Trophoblast cell (in vitro differentiated cells and primary cell): ENCODE results near the gene BNC2.
"Not testable (repeated sequence)": the region's sequence is repeated elsewhere in the genome, so short reads cannot be mapped to it uniquely, and the experiment has no call there.

Source experiments
- DNase-seq, 2 donors: peaks; one replicate each; pipeline ENCODE4 v3.0.0-alpha.2; 2016
- H2AFZ ChIP-seq: 2 replicates; pipeline ENCODE4 v1.6.1; 2013; ENCODE audit warnings: low read length, moderate library complexity, mild to moderate bottlenecking; ENCODE audit not compliant: insufficient read depth, poor library complexity
- H2AK5ac ChIP-seq: 2 replicates; pipeline ENCODE4 v1.6.1; 2013; ENCODE audit warnings: mild to moderate bottlenecking, low read length
- H2BK120ac ChIP-seq: 2 replicates; pipeline ENCODE4 v1.6.1; 2013; ENCODE audit warnings: low read length, mild to moderate bottlenecking, moderate library complexity; ENCODE audit not compliant: insufficient read depth, poor library complexity
- H2BK12ac ChIP-seq: 2 replicates; pipeline ENCODE4 v1.6.1; 2013; ENCODE audit warnings: mild to moderate bottlenecking, low read length, moderate library complexity
- H2BK5ac ChIP-seq: 2 replicates; pipeline ENCODE4 v1.6.1; 2013; ENCODE audit warnings: low read length, low read depth, moderate library complexity, mild to moderate bottlenecking; ENCODE audit not compliant: poor library complexity
- H3K14ac ChIP-seq: 2 replicates; pipeline ENCODE4 v1.6.1; 2013; ENCODE audit warnings: mild to moderate bottlenecking, low read length
- H3K18ac ChIP-seq: 2 replicates; pipeline ENCODE4 v1.6.1; 2013; ENCODE audit warnings: mild to moderate bottlenecking, low read length
- H3K23ac ChIP-seq: 2 replicates; pipeline ENCODE4 v1.6.1; 2013; ENCODE audit warnings: low read length
- H3K27ac ChIP-seq: 2 replicates; pipeline ENCODE4 v1.5.1; 2013; ENCODE audit warnings: low read depth, mild to moderate bottlenecking, inconsistent platforms, low read length, moderate library complexity
- H3K27me3 ChIP-seq: 2 replicates; pipeline ENCODE4 v1.6.1; 2013; ENCODE audit warnings: inconsistent platforms, mild to moderate bottlenecking, low read length, moderate library complexity; ENCODE audit not compliant: insufficient read depth
- H3K36me3 ChIP-seq, 2 experiments: 1 replicate in 1 of 2; 2 replicates in 1 of 2; pipeline ENCODE4 v1.6.1; 2013; ENCODE audit warnings: low read length in 2 of 2, mild to moderate bottlenecking in 2 of 2, moderate library complexity in 1 of 2; ENCODE audit not compliant: insufficient read depth in 2 of 2, control insufficient read depth in 1 of 2
- H3K4ac ChIP-seq: 2 replicates; pipeline ENCODE4 v1.6.1; 2013; ENCODE audit warnings: low read depth, mild to moderate bottlenecking, low read length, moderate library complexity
- H3K4me1 ChIP-seq, 2 experiments: 1 replicate in 1 of 2; 2 replicates in 1 of 2; pipeline ENCODE4 v1.6.1; 2013; ENCODE audit warnings: low read length in 2 of 2, mild to moderate bottlenecking in 2 of 2, moderate library complexity in 1 of 2; ENCODE audit not compliant: insufficient read depth in 2 of 2, control insufficient read depth in 1 of 2
- H3K4me2 ChIP-seq: 2 replicates; pipeline ENCODE4 v1.6.1; 2013; ENCODE audit warnings: inconsistent platforms, mild to moderate bottlenecking, low read length, moderate library complexity
- H3K4me3 ChIP-seq: 2 replicates; pipeline ENCODE4 v1.5.1; 2013; ENCODE audit warnings: mild to moderate bottlenecking, low read depth, low read length, inconsistent platforms
- H3K79me1 ChIP-seq: one replicate; pipeline ENCODE4 v1.6.1; 2013; ENCODE audit warnings: low read length
- H3K79me2 ChIP-seq: 2 replicates; pipeline ENCODE4 v1.6.1; 2013; ENCODE audit warnings: low read length, mild to moderate bottlenecking; ENCODE audit not compliant: control insufficient read depth, insufficient read depth, poor library complexity
- H3K9ac ChIP-seq: 2 replicates; pipeline ENCODE4 v1.6.1; 2013; ENCODE audit warnings: mild to moderate bottlenecking, low read length
- H3K9me3 ChIP-seq: 2 replicates; pipeline ENCODE4 v1.6.1; 2013; ENCODE audit warnings: low read depth, mild to moderate bottlenecking, control low read depth, inconsistent platforms, low read length; ENCODE audit not compliant: insufficient read depth
- H4K12ac ChIP-seq: 2 replicates; pipeline ENCODE4 v1.6.1; 2013; ENCODE audit warnings: low read depth, mild to moderate bottlenecking, low read length, moderate library complexity
- H4K8ac ChIP-seq: 2 replicates; pipeline ENCODE4 v1.6.1; 2013; ENCODE audit warnings: low read depth, mild to moderate bottlenecking, low read length, moderate library complexity
- H4K91ac ChIP-seq: one replicate; pipeline ENCODE4 v1.6.1; 2013; ENCODE audit warnings: low read depth, mild to moderate bottlenecking, low read length, moderate library complexity
- WGBS: extraction: QIAGEN DNeasy Blood & Tissue Kit; methylation state at CpG from one replicate; pipeline ENCODE4 v1.1.7; 2013; ENCODE audit warnings: missing lambda C conversion rate; ENCODE audit not compliant: insufficient read length, insufficient coverage; ENCODE audit errors: extremely low coverage; 5-methylcytosine and 5-hydroxymethylcytosine counted together

BNC2 gene

GRCh38 chr9:16884952-16885513 lies 14.6 kb upstream of the BNC2 start:
- Histone ChIP-seq H2AK5ac (no peak overlapping the region), H3K79me1 (no peaks in the 10 kb centered on the region), H2BK5ac (no peak overlapping the region), H2BK12ac (no peak overlapping the region), H3K4me2 (no peak overlapping the region), H4K12ac (no peak overlapping the region), H3K23ac (no peak overlapping the region), H2AFZ (no peak overlapping the region), H3K9me3 (no peaks in the 10 kb centered on the region), H3K36me3 (no peaks in the 10 kb centered on the region), H3K27ac (no peak overlapping the region), H3K27me3 (no peaks in the 10 kb centered on the region), H3K4ac (no peak overlapping the region), H3K14ac (no peak overlapping the region), H3K79me2 (no peaks in the 10 kb centered on the region), H4K8ac (no peak overlapping the region), H3K4me1 (no peaks in the 10 kb centered on the region), H2BK120ac (no peak overlapping the region), H3K9ac (no peak overlapping the region), H3K4me3 (no peak overlapping the region), H4K91ac (no peak overlapping the region), H3K18ac (no peak overlapping the region)
- peak in 1 of 2 donors; percentile 24 for DNase-seq
- no CpG with 5 or more reads among the region's 5 CpGs for WGBS

DNA sequence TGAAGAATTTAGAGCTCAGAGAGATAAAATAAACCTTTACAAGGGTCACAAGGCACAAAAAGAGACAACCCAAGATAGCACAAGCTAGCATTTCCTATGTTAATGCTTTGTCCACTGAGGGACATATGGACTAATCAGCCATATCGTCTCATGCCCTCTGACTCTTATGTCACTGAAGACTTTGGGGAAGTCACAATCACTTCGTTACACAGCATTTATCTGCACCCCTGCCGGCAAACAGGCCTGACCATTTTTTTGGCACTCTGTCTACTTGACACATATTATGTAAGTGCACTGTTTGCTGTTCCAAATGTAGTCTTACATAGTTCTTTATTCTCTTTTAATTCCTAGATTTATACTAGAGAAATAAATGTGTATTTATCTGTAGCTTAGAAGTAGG lies 13.9 kb upstream of the BNC2 start:
- no peaks in the 10 kb centered on the region for H3K79me2 ChIP-seq
- H3K4me1 ChIP-seq, result no peaks in the 10 kb centered on the region
- H3K4me3 ChIP-seq, result no peak overlapping the region
- no peak overlapping the region for H3K23ac ChIP-seq
- H3K27me3 ChIP-seq, result no peaks in the 10 kb centered on the region
- H3K27ac ChIP-seq, result no peak overlapping the region
- no peaks in the 10 kb centered on the region for H3K36me3 ChIP-seq
- no peak overlapping the region for H4K91ac ChIP-seq
- no peak overlapping the region for H4K8ac ChIP-seq
- WGBS, result no CpG with 5 or more reads among the region's 3 CpGs
- no peaks in the 10 kb centered on the region for H3K9me3 ChIP-seq
- H4K12ac ChIP-seq, result no peak overlapping the region
- H2AK5ac ChIP-seq, result no peak overlapping the region
- no peak overlapping the region for H2BK5ac ChIP-seq
- no peak overlapping the region for H2BK120ac ChIP-seq
- no peak overlapping the region for H3K18ac ChIP-seq
- no peak overlapping the region for H3K4ac ChIP-seq
- H2AFZ ChIP-seq, result no peak overlapping the region
- no peak for DNase-seq
- H3K14ac ChIP-seq, result no peak overlapping the region
- no peaks in the 10 kb centered on the region for H3K79me1 ChIP-seq
- no peak overlapping the region for H3K9ac ChIP-seq
- H2BK12ac ChIP-seq, result no peak overlapping the region
- H3K4me2 ChIP-seq, result no peak overlapping the region

- no peaks in the 10 kb centered on the region for H3K27me3 ChIP-seq
- H2AK5ac ChIP-seq, result no peak overlapping the region
- no peak overlapping the region for H3K9ac ChIP-seq
- H3K14ac ChIP-seq, result no peak overlapping the region
- H3K4me2 ChIP-seq, result no peak overlapping the region
- no peak for DNase-seq
- H4K8ac ChIP-seq, result no peak overlapping the region
- WGBS, result no CpG with 5 or more reads among the region's 6 CpGs
- H2BK120ac ChIP-seq, result no peak overlapping the region
- H3K27ac ChIP-seq, result no peak overlapping the region
- no peak overlapping the region for H3K23ac ChIP-seq
- no peak overlapping the region for H2BK12ac ChIP-seq
- no peak overlapping the region for H3K4ac ChIP-seq
- no peaks in the 10 kb centered on the region for H3K79me1 ChIP-seq
- H3K4me3 ChIP-seq, result no peak overlapping the region
- no peaks in the 10 kb centered on the region for H3K4me1 ChIP-seq
- H3K79me2 ChIP-seq, result no peaks in the 10 kb centered on the region
- no peaks in the 10 kb centered on the region for H3K36me3 ChIP-seq
- no peak overlapping the region for H2AFZ ChIP-seq
- H4K91ac ChIP-seq, result no peak overlapping the region
- H3K18ac ChIP-seq, result no peak overlapping the region
- no peak overlapping the region for H2BK5ac ChIP-seq
- H3K9me3 ChIP-seq, result no peaks in the 10 kb centered on the region
- no peak overlapping the region for H4K12ac ChIP-seq
Observed at GRCh38 chr9:16883586-16883985, 13.1 kb upstream of the BNC2 start.

DNA sequence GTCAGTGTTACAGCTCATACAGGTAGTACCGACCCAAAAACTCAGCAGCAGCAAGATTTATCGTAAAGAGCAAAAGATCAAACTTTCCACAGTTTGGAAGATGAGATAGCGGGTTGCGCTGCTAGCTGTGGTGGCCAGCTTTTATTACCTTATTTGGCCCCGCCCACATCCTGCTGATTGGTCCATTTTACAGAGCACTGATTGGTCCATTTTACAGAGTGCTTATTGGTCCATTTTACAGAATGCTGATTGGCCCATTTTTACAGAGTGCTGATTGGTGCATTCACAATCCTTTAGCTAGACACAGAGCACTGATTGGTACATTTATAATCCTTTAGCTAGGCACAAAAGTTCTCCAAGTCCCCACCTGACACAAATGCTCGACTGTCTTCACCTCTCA lies 12.0 kb upstream of the BNC2 start:
- H3K4me2 ChIP-seq, H3K9ac ChIP-seq, H2BK120ac ChIP-seq, H3K23ac ChIP-seq, H3K27me3 ChIP-seq, H4K91ac ChIP-seq, H2AK5ac ChIP-seq, H2BK5ac ChIP-seq, H3K79me1 ChIP-seq, H3K18ac ChIP-seq, H3K4me1 ChIP-seq, H3K9me3 ChIP-seq, H2AFZ ChIP-seq, H3K14ac ChIP-seq, H4K8ac ChIP-seq, H2BK12ac ChIP-seq, DNase-seq, H3K4me3 ChIP-seq, H4K12ac ChIP-seq, H3K36me3 ChIP-seq, H3K27ac ChIP-seq, H3K79me2 ChIP-seq, H3K4ac ChIP-seq: not testable (repeated sequence)
- no CpG with 5 or more reads among the region's 6 CpGs for WGBS
